Mucosa of stomach (tissue), 1 donor: ENCODE results near the gene CSMD2.
"Not testable (repeated sequence)": the region's sequence is repeated elsewhere in the genome, so short reads cannot be mapped to it uniquely, and the experiment has no call there.

Experiments
- H3K27me3 ChIP-seq: one replicate; pipeline ENCODE4 v1.7.0; 2013; ENCODE audit warnings: mild to moderate bottlenecking, low read length; ENCODE audit not compliant: control insufficient read depth, insufficient read depth
- H3K36me3 ChIP-seq: one replicate; pipeline ENCODE4 v1.7.0; 2013; ENCODE audit warnings: low read length; ENCODE audit not compliant: control insufficient read depth, insufficient read depth
- H3K4me1 ChIP-seq: one replicate; pipeline ENCODE4 v1.7.0; 2013; ENCODE audit warnings: mild to moderate bottlenecking, low read length; ENCODE audit not compliant: control insufficient read depth, insufficient read depth
- H3K4me3 ChIP-seq: one replicate; pipeline ENCODE4 v1.7.0; 2013; ENCODE audit warnings: low read length
- H3K9ac ChIP-seq: one replicate; pipeline ENCODE4 v1.7.0; 2013; ENCODE audit warnings: mild to moderate bottlenecking, low read length, moderate library complexity
- H3K9me3 ChIP-seq: one replicate; pipeline ENCODE4 v1.7.0; 2013; ENCODE audit warnings: mild to moderate bottlenecking, low read length, moderate library complexity; ENCODE audit not compliant: control insufficient read depth
- donor health status: Pancreatic carcinoma.

CSMD2 gene

GRCh38 chr1:34029954-34030353 lies 135.1 kb downstream of the CSMD2 start:
- Histone ChIP-seq H3K4me3 (no peak overlapping the region), H3K4me1 (no peaks in the 10 kb centered on the region), H3K9me3 (no peaks in the 10 kb centered on the region), H3K36me3 (no peaks in the 10 kb centered on the region), H3K9ac (no peak overlapping the region), H3K27me3 (peaks cover 3% of the 10 kb centered on the region)

DNA sequence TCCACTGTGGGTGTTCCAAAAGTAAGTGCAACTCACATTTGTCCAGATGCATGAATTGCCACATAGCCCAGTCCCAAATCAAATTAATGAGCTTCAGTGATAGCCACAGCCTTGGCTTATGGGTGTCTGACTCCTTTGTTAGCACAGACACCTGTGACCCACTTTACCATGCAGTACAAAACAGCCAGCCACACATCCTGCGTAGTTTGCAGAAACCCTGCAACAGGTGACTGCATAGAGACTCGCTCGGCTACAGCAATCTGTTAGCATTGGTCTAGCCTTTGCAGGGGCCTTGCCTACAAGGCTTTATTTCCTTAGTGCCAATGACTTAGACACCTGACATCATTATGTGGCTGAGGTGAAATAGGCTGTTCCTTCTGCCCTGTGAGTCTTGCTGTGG lies 135.5 kb downstream of the CSMD2 start:
- H3K4me1 ChIP-seq, result no peaks in the 10 kb centered on the region
- no peaks in the 10 kb centered on the region for H3K9me3 ChIP-seq
- no peak overlapping the region for H3K4me3 ChIP-seq
- H3K36me3 ChIP-seq, result no peaks in the 10 kb centered on the region
- H3K27me3 ChIP-seq, result peaks cover 3% of the 10 kb centered on the region
- H3K9ac ChIP-seq, result no peak overlapping the region

- H3K36me3 ChIP-seq, result no peaks in the 10 kb centered on the region
Observed at GRCh38 chr1:34028381-34029055, 136.5 kb downstream of the CSMD2 start.

DNA sequence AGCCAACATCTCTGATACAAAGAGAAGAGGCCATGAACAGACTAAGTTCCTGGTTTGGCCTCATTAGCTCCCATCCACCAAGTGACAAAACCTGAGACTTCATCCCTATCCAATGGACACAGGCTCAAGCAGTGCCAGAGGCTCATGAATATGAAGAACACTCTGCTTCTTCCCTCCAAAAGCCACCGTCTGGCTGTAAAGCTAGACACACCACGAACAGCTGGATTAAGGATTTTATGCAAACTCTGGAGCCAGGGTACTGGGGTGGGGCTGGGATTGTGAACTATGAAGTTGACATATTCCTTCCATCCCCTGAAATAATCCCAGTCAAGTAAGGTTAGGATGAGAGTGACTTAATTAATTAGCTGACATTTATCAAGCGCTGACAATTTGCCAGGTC lies 139.4 kb downstream of the CSMD2 start:
- H3K36me3 ChIP-seq, result no peaks in the 10 kb centered on the region
- no peaks in the 10 kb centered on the region for H3K9me3 ChIP-seq
- H3K27me3 ChIP-seq, result peaks cover 3% of the 10 kb centered on the region
- no peaks in the 10 kb centered on the region for H3K4me1 ChIP-seq
- H3K4me3 ChIP-seq, result no peak overlapping the region
- no peak overlapping the region for H3K9ac ChIP-seq

More at GRCh38 chr1:34028381-34029055, 136.5 kb downstream of the CSMD2 start:
- H3K9ac ChIP-seq, result no peak overlapping the region
- H3K9me3 ChIP-seq, result no peaks in the 10 kb centered on the region
- no peak overlapping the region for H3K4me3 ChIP-seq
- H3K27me3 ChIP-seq, result peaks cover 3% of the 10 kb centered on the region
- H3K4me1 ChIP-seq, result no peaks in the 10 kb centered on the region

DNA sequence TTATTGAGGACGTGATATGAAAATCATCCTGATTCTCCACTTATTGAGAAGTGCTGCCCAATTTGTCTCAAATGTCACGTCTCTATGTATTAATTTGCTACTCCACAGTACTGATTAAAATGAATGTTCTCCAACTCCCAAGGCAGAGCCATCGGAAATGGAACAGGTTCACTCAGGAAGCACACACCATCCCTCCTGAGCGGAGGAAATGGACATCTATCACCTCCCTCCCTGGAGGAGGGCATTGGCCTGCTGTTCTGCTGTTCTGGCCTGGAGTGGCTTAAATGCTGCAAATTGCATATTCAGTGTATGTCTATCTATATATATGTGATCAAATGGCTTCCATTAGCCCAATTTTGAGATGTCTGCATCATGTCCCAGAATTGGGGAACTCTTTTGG lies 140.5 kb downstream of the CSMD2 start:
- H3K4me3 ChIP-seq, result no peak overlapping the region
- H3K9ac ChIP-seq, result no peak overlapping the region
- H3K36me3 ChIP-seq, result no peaks in the 10 kb centered on the region
- H3K27me3 ChIP-seq, result no peaks in the 10 kb centered on the region
- H3K9me3 ChIP-seq, result no peaks in the 10 kb centered on the region
- H3K4me1 ChIP-seq, result no peaks in the 10 kb centered on the region

GRCh38 chr1:34019741-34020552 lies 145.1 kb downstream of the CSMD2 start:
- no peaks in the 10 kb centered on the region for H3K4me1 ChIP-seq
- H3K9me3 ChIP-seq, result no peaks in the 10 kb centered on the region
- H3K36me3 ChIP-seq, result no peaks in the 10 kb centered on the region
- H3K4me3 ChIP-seq, result no peak overlapping the region
- H3K9ac ChIP-seq, result no peak overlapping the region
- no peaks in the 10 kb centered on the region for H3K27me3 ChIP-seq

GRCh38 chr1:34018285-34018684 lies 146.7 kb downstream of the CSMD2 start:
- Histone ChIP-seq H3K9ac (no peak overlapping the region), H3K36me3 (no peaks in the 10 kb centered on the region), H3K4me3 (no peak overlapping the region), H3K4me1 (no peaks in the 10 kb centered on the region), H3K27me3 (no peaks in the 10 kb centered on the region), H3K9me3 (no peaks in the 10 kb centered on the region)

DNA sequence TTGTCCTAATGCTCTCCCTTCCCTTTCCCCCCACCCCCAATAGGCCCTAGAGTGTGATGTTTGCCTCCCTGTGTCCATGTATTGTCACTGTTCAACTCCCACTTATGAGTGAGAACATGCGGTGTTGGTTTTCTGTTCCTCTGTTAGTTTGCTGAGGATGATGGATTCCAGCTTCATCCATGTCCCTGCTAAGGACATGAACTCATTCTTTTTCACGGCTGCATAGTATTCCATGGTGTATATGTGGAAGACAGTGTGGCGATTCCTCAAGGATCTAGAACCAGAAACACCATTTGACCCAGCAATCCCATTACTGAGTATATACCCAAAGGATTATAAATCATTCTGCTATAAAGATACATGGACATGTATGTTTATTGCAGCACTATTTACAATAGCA lies 148.7 kb downstream of the CSMD2 start:
- H3K36me3 ChIP-seq, result not testable (repeated sequence)

GRCh38 chr1:34013958-34014737 lies 150.9 kb downstream of the CSMD2 start:
- Histone ChIP-seq H3K36me3 (no peaks in the 10 kb centered on the region), H3K4me3 (no peak overlapping the region), H3K27me3 (no peaks in the 10 kb centered on the region), H3K9ac (no peak overlapping the region), H3K4me1 (no peaks in the 10 kb centered on the region), H3K9me3 (no peaks in the 10 kb centered on the region)

More for the DNA sequence above, 148.7 kb downstream of the CSMD2 start:
- H3K9me3 ChIP-seq, H3K4me3 ChIP-seq, H3K27me3 ChIP-seq, H3K9ac ChIP-seq, H3K4me1 ChIP-seq: not testable (repeated sequence)

DNA sequence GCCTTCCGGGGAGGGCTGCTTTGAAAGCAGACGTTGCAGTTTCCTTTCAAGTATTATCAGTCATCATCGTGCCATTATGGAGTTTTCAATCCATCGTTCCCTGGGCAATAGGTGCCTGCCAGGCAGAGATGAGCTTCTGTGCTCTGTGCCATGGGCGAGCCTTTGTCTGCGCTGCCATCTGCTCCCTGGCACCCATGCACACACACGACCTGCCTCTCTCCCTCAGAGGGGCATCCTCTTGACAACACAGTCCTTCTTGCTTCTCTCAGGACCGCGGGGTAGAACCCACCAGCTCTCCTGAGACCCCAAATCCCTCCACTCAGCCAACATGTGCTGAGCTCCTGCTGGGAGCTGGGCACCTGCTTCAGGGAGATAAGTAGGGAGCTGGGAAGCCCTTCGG lies 151.9 kb downstream of the CSMD2 start:
- Histone ChIP-seq H3K27me3 (no peaks in the 10 kb centered on the region), H3K4me1 (no peaks in the 10 kb centered on the region), H3K9me3 (no peaks in the 10 kb centered on the region), H3K4me3 (no peak overlapping the region), H3K9ac (no peak overlapping the region), H3K36me3 (no peaks in the 10 kb centered on the region)

- Histone ChIP-seq H3K4me3 (no peak overlapping the region), H3K27me3 (no peaks in the 10 kb centered on the region), H3K4me1 (no peaks in the 10 kb centered on the region), H3K36me3 (no peaks in the 10 kb centered on the region), H3K9me3 (no peaks in the 10 kb centered on the region), H3K9ac (no peak overlapping the region)
Observed at GRCh38 chr1:34009340-34009985, 155.6 kb downstream of the CSMD2 start.
